Endodermal cell (in vitro differentiated cells): ENCODE data around the gene DTNBP1. TPM values are rescaled to one million over a fixed set of nuclear protein-coding genes. Genes with fewer than 3 reads are reported as not detected.

ENCODE experiments used
- DNase-seq: peaks from one replicate; pipeline ENCODE4 v3.0.0-alpha.2; 2017
- H3K27ac ChIP-seq: 2 replicates; pipeline ENCODE4 v1.5.1; 2013; ENCODE audit warnings: mild to moderate bottlenecking, low read depth, low read length, moderate library complexity
- H3K27me3 ChIP-seq: 2 replicates; pipeline ENCODE4 v1.6.1; 2013; ENCODE audit warnings: mild to moderate bottlenecking, low read length, moderate library complexity; ENCODE audit not compliant: insufficient read depth, control insufficient read depth, poor library complexity, severe bottlenecking
- H3K36me3 ChIP-seq: 2 replicates; pipeline ENCODE4 v1.7.0; 2013; ENCODE audit warnings: mild to moderate bottlenecking, low read length, moderate library complexity; ENCODE audit not compliant: control insufficient read depth, insufficient read depth
- H3K4me1 ChIP-seq: one replicate; pipeline ENCODE4 v1.7.0; 2013; ENCODE audit warnings: low read length; ENCODE audit not compliant: control insufficient read depth, insufficient read depth
- H3K4me3 ChIP-seq: 2 replicates; pipeline ENCODE4 v1.5.1; 2013; ENCODE audit warnings: mild to moderate bottlenecking, low read length, moderate library complexity
- H3K9ac ChIP-seq: 2 replicates; pipeline ENCODE4 v1.6.1; 2013; ENCODE audit warnings: mild to moderate bottlenecking, low read length, moderate library complexity; ENCODE audit not compliant: poor library complexity, severe bottlenecking; ENCODE audit errors: extremely low read depth
- H3K9me3 ChIP-seq: 2 replicates; pipeline ENCODE4 v1.6.1; 2013; ENCODE audit warnings: mild to moderate bottlenecking, low read length, moderate library complexity; ENCODE audit not compliant: control insufficient read depth
- H3K27ac Mint-ChIP-seq: 2 replicates; pipeline ENCODE4 v1.8.0; 2020; ENCODE audit warnings: mixed read lengths
- H3K27me3 Mint-ChIP-seq: 2 replicates; pipeline ENCODE4 v1.8.0; 2021; ENCODE audit warnings: mild to moderate bottlenecking, mixed read lengths; ENCODE audit not compliant: insufficient read depth
- H3K36me3 Mint-ChIP-seq: 2 replicates; pipeline ENCODE4 v1.8.0; 2020; ENCODE audit warnings: low read depth, mixed read lengths
- H3K4me1 Mint-ChIP-seq: 2 replicates; pipeline ENCODE4 v1.8.0; 2020; ENCODE audit warnings: mixed read lengths
- H3K4me3 Mint-ChIP-seq: 2 replicates; pipeline ENCODE4 v1.8.0; 2020; ENCODE audit warnings: mild to moderate bottlenecking, moderate library complexity, mixed read lengths
- H3K9me3 Mint-ChIP-seq: 2 replicates; pipeline ENCODE4 v1.8.0; 2020; ENCODE audit warnings: mild to moderate bottlenecking, mixed read lengths
- CTCF ChIP-seq: fragments of 200-600 bp; sonication (generic); conservative IDR thresholded peaks from 2 replicates; pipeline ENCODE4 v1.5.0; 2021; ENCODE audit warnings: antibody characterized with exemption, mild to moderate bottlenecking
- WGBS, 2 experiments: methylation state at CpG; one replicate each; pipeline versions ENCODE4 v1.1.5 to v1.1.7; 2013; ENCODE audit warnings: missing lambda C conversion rate in 2 of 2, mixed read lengths in 1 of 2; ENCODE audit not compliant: insufficient coverage in 1 of 2, insufficient read length in 1 of 2; 5-methylcytosine and 5-hydroxymethylcytosine counted together
- total RNA-seq, 2 donors: library from RNA; stranded (reverse); fragmentation: NEBNext Ultra II Directional in 1 of 2; extraction: Animal tissue kit (Norgen Biotek cat#: 25700) in 1 of 2; gene quantifications; 2 replicates in 1 of 2; 3 replicates in 1 of 2; pipeline ENCODE4 v1.2.1, GENCODE V29; 2021

The DTNBP1 gene
- total RNA-seq, 2 donors from 2014 or later = 14.1 to 31.4 TPM

DNA sequence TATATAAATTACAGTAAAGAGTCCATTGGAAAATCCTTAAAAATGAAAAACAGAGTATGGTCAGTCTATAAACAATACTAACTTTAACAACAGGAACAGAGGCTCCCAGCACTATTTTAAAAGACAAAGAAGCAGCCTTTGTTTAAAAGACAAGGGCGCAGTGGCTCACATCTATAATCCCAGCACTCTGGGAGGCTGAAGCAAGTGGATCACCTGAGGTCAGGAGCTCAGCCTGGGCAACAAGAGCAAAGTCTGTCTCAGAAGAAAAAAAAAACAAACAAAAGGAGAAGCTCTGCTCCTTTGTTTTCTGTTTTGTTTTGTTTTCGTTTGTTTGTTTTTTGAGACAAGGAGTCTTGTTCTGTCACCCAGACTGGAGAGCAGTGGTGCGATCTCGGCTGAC, 89.4 kb downstream of the DTNBP1 start:
- H3K4me1 Mint-ChIP-seq = peaks cover 7% of the 10 kb centered on the region
- no peaks in the 10 kb centered on the region for H3K36me3 ChIP-seq
- no peak overlapping the region for H3K4me3 ChIP-seq
- no peak overlapping the region for H3K9ac ChIP-seq
- no peak overlapping the region for H3K4me3 Mint-ChIP-seq
- DNase-seq = no peak
- 84 to 92% methylated on average over 1 to 4 of the region's 4 CpGs for WGBS, 2 experiments
- no peaks in the 10 kb centered on the region for H3K9me3 Mint-ChIP-seq
- no peaks in the 10 kb centered on the region for H3K4me1 ChIP-seq
- H3K27ac Mint-ChIP-seq = no peak overlapping the region
- H3K27ac ChIP-seq = no peak overlapping the region
- peaks cover 3% of the 10 kb centered on the region for H3K36me3 Mint-ChIP-seq
- no peaks in the 10 kb centered on the region for H3K27me3 ChIP-seq
- no peak for TF ChIP-seq CTCF
- H3K27me3 Mint-ChIP-seq = no peaks in the 10 kb centered on the region
- H3K9me3 ChIP-seq = peaks cover 7% of the 10 kb centered on the region

DNA sequence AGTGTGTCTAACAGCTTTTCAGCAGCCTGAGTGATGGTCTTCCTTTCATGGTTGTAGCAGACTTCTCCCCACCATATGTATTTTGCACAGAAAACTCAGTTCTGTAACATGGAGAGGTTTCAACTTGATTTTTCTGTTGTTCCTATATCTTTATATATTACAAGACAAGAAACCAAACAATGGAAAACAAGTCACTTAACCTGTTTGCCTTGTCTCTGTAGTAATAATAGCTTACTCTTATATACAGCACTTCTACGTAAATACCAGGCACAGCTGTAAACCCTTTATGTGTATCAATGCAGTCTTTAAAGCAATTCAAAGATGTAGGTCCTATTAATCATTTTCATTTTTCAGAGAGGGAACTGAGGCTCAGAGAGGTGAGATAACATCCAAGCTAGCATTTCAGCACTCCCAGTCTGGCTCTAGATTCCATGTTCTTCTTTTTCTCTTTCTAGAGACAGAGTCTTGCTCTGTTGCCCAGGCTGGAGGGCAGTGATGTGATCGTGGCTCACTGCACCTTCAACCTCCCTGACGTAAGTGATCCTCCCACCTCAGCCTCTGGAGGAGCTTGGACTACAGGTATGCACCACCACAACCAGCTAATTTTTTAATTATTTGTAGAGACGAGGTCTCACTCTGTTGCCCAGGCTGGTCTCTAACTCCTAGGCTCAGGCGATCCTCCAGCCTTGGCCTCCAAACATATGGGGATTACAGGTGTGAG, 90.4 kb downstream of the DTNBP1 start:
- 93 to 100% methylated on average over 3 to 5 of the region's 5 CpGs for WGBS, 2 experiments
- Mint-ChIP-seq H3K36me3 (peaks cover 4% of the 10 kb centered on the region), H3K27me3 (no peaks in the 10 kb centered on the region), H3K27ac (no peak overlapping the region), H3K4me1 (peaks cover 4% of the 10 kb centered on the region), H3K4me3 (no peak overlapping the region), H3K9me3 (no peaks in the 10 kb centered on the region)
- no peak for DNase-seq
- H3K36me3 ChIP-seq = no peaks in the 10 kb centered on the region
- H3K9me3 ChIP-seq = peaks cover 7% of the 10 kb centered on the region
- TF ChIP-seq CTCF = no peak
- no peak overlapping the region for H3K4me3 ChIP-seq
- H3K9ac ChIP-seq = no peak overlapping the region
- H3K27ac ChIP-seq = no peak overlapping the region
- H3K4me1 ChIP-seq = no peaks in the 10 kb centered on the region
- no peaks in the 10 kb centered on the region for H3K27me3 ChIP-seq

- Histone ChIP-seq H3K9ac (no peak overlapping the region), H3K36me3 (no peaks in the 10 kb centered on the region), H3K9me3 (peaks cover 7% of the 10 kb centered on the region), H3K4me3 (no peak overlapping the region), H3K27me3 (no peaks in the 10 kb centered on the region), H3K27ac (no peak overlapping the region), H3K4me1 (no peaks in the 10 kb centered on the region)
- peaks cover 6% of the 10 kb centered on the region for H3K36me3 Mint-ChIP-seq
- no peaks in the 10 kb centered on the region for H3K27me3 Mint-ChIP-seq
- H3K4me1 Mint-ChIP-seq = peaks cover 4% of the 10 kb centered on the region
- TF ChIP-seq CTCF = no peak
- no peak overlapping the region for H3K4me3 Mint-ChIP-seq
- DNase-seq = no peak
- 91 to 94% methylated on average over 2 of the region's 2 CpGs for WGBS, 2 experiments
- H3K27ac Mint-ChIP-seq = no peak overlapping the region
- H3K9me3 Mint-ChIP-seq = no peaks in the 10 kb centered on the region
Measured at GRCh38 chr6:15570171-15570570, 92.7 kb downstream of the DTNBP1 start.
